Measurements from ENCODE around the gene ACSL6.

- no peak for TF ChIP-seq POLR2A (IDR thresholded peaks at IDR 0.05; ENCODE audit: low read depth, low read length)
- peak; percentile 63; the same call in 1 of the 2 replicates for TF ChIP-seq POLR2AphosphoS5 (IDR thresholded peaks at IDR 0.05; ENCODE audit: low read depth, low read length)
- TF ChIP-seq SPI1 (IDR thresholded peaks at IDR 0.05; ENCODE audit: low read depth, low read length) = no peak
- no peak for TF ChIP-seq TAF1 (IDR thresholded peaks at IDR 0.05; ENCODE audit: low read depth, low read length)
Measured at GRCh38 chr5:132019857-132020555, 8.5 kb upstream of the ACSL6 start.
